Thoracic aorta (tissue), 2 donors: ENCODE results near the gene RNPEPL1. TPM values are rescaled to one million over a fixed set of nuclear protein-coding genes. Genes with fewer than 3 reads are reported as not detected.

Experiments used
- ATAC-seq: fragments of 150-250 bp; one replicate; pipeline ENCODE4 v1.8.0; 2017; ENCODE audit warnings: low read depth; ENCODE audit not compliant: insufficient number of reproducible peaks, low FRiP score
- DNase-seq: peaks from one replicate; pipeline ENCODE4 v3.0.0-alpha.2; 2020; ENCODE audit warnings: low spot score
- H3K27ac ChIP-seq, 2 donors: fragments of 200-600 bp; sonication (generic); 1 replicate in 1 of 2; 2 replicates in 1 of 2; pipeline ENCODE4 v1.5.1; 2016; ENCODE audit warnings: mild to moderate bottlenecking in 2 of 2, moderate library complexity in 2 of 2
- H3K27me3 ChIP-seq: fragments of 200-600 bp; sonication (generic); replicated peaks from 2 replicates; pipeline ENCODE4 v1.6.0; 2016; ENCODE audit warnings: mild to moderate bottlenecking; ENCODE audit not compliant: insufficient read depth
- H3K36me3 ChIP-seq: fragments of 200-600 bp; sonication (generic); one replicate; pipeline ENCODE4 v1.5.1; 2016
- H3K4me1 ChIP-seq, 2 donors: fragments of 200-600 bp; sonication (generic); 1 replicate in 1 of 2; 2 replicates in 1 of 2; pipeline versions ENCODE4 v1.5.1 to v1.6.0; 2016; ENCODE audit warnings: low read depth in 2 of 2, mild to moderate bottlenecking in 1 of 2; ENCODE audit not compliant: control insufficient read depth in 1 of 2
- H3K4me3 ChIP-seq: fragments of 200-600 bp; sonication (generic); 2 replicates; pipeline ENCODE4 v1.5.1; 2016; ENCODE audit warnings: mild to moderate bottlenecking
- H3K9me3 ChIP-seq: fragments of 200-600 bp; sonication (generic); 2 replicates; pipeline ENCODE4 v1.5.1; 2016
- CTCF ChIP-seq: fragments of 200-600 bp; sonication (generic); IDR thresholded peaks from one replicate; pipeline ENCODE4 v1.5.1; 2019; ENCODE audit warnings: antibody characterized with exemption
- total RNA-seq, 2 donors: library from RNA; depleted of rRNA; stranded (reverse); fragments of >200 nt; gene quantifications; one replicate each; pipeline versions ENCODE4 v1.1.0 to v1.2.3, GENCODE V29; 2016

RNPEPL1 gene
- total RNA-seq, 2 donors from 2014 or later: 71.1 to 101 TPM

GRCh38 chr2:240591226-240591625, 22.9 kb downstream of the RNPEPL1 start:
- no peak overlapping the region for H3K4me3 ChIP-seq
- no peaks in the 10 kb centered on the region for H3K9me3 ChIP-seq
- TF ChIP-seq CTCF: no peak
- no peak overlapping the region for H3K27ac ChIP-seq
- peaks cover 15% of the 10 kb centered on the region for H3K36me3 ChIP-seq
- no peak for ATAC-seq
- no peak for DNase-seq
- no peaks in the 10 kb centered on the region for H3K27me3 ChIP-seq
- H3K4me1 ChIP-seq: peaks cover 21 to 42% of the 10 kb centered on the region in 2 donors

GRCh38 chr2:240591784-240592183, 23.5 kb downstream of the RNPEPL1 start:
- Histone ChIP-seq H3K36me3 (peaks cover 15% of the 10 kb centered on the region), H3K9me3 (no peaks in the 10 kb centered on the region), H3K4me3 (no peak overlapping the region), H3K27ac (no peak overlapping the region), H3K27me3 (no peaks in the 10 kb centered on the region), H3K4me1 (peaks cover 22 to 46% of the 10 kb centered on the region in 2 donors)
- TF ChIP-seq CTCF: no peak
- ATAC-seq: no peak
- DNase-seq: no peak

- Histone ChIP-seq H3K27ac (no peak overlapping the region), H3K36me3 (peaks cover 20% of the 10 kb centered on the region), H3K27me3 (no peaks in the 10 kb centered on the region), H3K9me3 (no peaks in the 10 kb centered on the region), H3K4me3 (no peak overlapping the region), H3K4me1 (peaks cover 13 to 40% of the 10 kb centered on the region in 2 donors)
- DNase-seq: no peak
- ATAC-seq: no peak
- no peak for TF ChIP-seq CTCF
Measured at GRCh38 chr2:240593026-240593702, 24.9 kb downstream of the RNPEPL1 start.

GRCh38 chr2:240593703-240594451, 25.6 kb downstream of the RNPEPL1 start:
- H3K4me1 ChIP-seq: peaks cover 9 to 33% of the 10 kb centered on the region in 2 donors
- no peak overlapping the region for H3K4me3 ChIP-seq
- no peaks in the 10 kb centered on the region for H3K27me3 ChIP-seq
- ATAC-seq (no peak), DNase-seq (no peak)
- H3K36me3 ChIP-seq: peaks cover 25% of the 10 kb centered on the region
- H3K9me3 ChIP-seq: no peaks in the 10 kb centered on the region
- H3K27ac ChIP-seq: no peak overlapping the region
- TF ChIP-seq CTCF: no peak

GRCh38 chr2:240594511-240595380, 26.5 kb downstream of the RNPEPL1 start:
- Histone ChIP-seq H3K4me3 (no peak overlapping the region), H3K4me1 (peaks cover 9 to 33% of the 10 kb centered on the region in 2 donors), H3K9me3 (no peaks in the 10 kb centered on the region), H3K27me3 (no peaks in the 10 kb centered on the region), H3K27ac (no peak overlapping the region), H3K36me3 (peaks cover 25% of the 10 kb centered on the region)
- ATAC-seq (no peak), DNase-seq (no peak)
- no peak for TF ChIP-seq CTCF
